GM18870 (cell line): Measurements from ENCODE around the gene CSK.
"Not testable (repeated sequence)": the region's sequence is repeated elsewhere in the genome, so short reads cannot be mapped to it uniquely, and the experiment has no call there.

Experiments used
- ATAC-seq: cut with Tn5 transposase; IDR thresholded peaks from one replicate; pipeline ENCODE4 v1.9.1; 2021; ENCODE audit warnings: moderate library complexity; ENCODE audit not compliant: unreplicated experiment

CSK gene

GRCh38 chr15:74781431-74782258 lies at the start of gene CSK:
Gene CSK (plus strand): TSS chr15:74782080. CDS start chr15:74798298, 16,218 bp downstream.
- no peak for ATAC-seq

- no peak for ATAC-seq
Measured at GRCh38 chr15:74732846-74733245, 49.0 kb upstream of the CSK start.

GRCh38 chr15:74733269-74733668 lies 48.6 kb upstream of the CSK start:
- no peak for ATAC-seq

GRCh38 chr15:74735305-74735704 lies 46.6 kb upstream of the CSK start:
- ATAC-seq = no peak

GRCh38 chr15:74738239-74738638 lies 43.6 kb upstream of the CSK start:
- ATAC-seq = not testable (repeated sequence)

- no peak for ATAC-seq
Measured at GRCh38 chr15:74742422-74742821, 39.5 kb upstream of the CSK start.

- ATAC-seq = no peak
Measured at GRCh38 chr15:74746389-74746788, 35.5 kb upstream of the CSK start.

GRCh38 chr15:74748322-74748946 lies 33.4 kb upstream of the CSK start, which contains the start of gene CYP1A2:
Gene CYP1A2 (plus strand): TSS chr15:74748845. CDS start chr15:74749739, 894 bp downstream.
- no peak for ATAC-seq

- no peak for ATAC-seq
Measured at GRCh38 chr15:74749832-74750231, 32.0 kb upstream of the CSK start.

- no peak for ATAC-seq
Measured at GRCh38 chr15:74750751-74751150, 31.1 kb upstream of the CSK start.

- no peak for ATAC-seq
Measured at GRCh38 chr15:74752011-74752410, 29.9 kb upstream of the CSK start.

- ATAC-seq = no peak
Measured at GRCh38 chr15:74752531-74752930, 29.3 kb upstream of the CSK start.

GRCh38 chr15:74754593-74755215 lies 27.2 kb upstream of the CSK start:
- ATAC-seq = no peak

GRCh38 chr15:74758736-74759135 lies 23.1 kb upstream of the CSK start:
- ATAC-seq = no peak

- no peak for ATAC-seq
Measured at GRCh38 chr15:74762791-74763150, 19.1 kb upstream of the CSK start.

GRCh38 chr15:74763416-74763815 lies 18.5 kb upstream of the CSK start:
- no peak for ATAC-seq

GRCh38 chr15:74767167-74768098 lies 14.4 kb upstream of the CSK start:
- no peak for ATAC-seq

GRCh38 chr15:74768099-74768770 lies 13.6 kb upstream of the CSK start:
- ATAC-seq = no peak

GRCh38 chr15:74768771-74769342 lies 13.0 kb upstream of the CSK start:
- ATAC-seq = no peak

GRCh38 chr15:74769463-74770025 lies 12.3 kb upstream of the CSK start:
- ATAC-seq = no peak
